ENCODE results near the gene CABP7. TPM values are rescaled to one million over a fixed set of nuclear protein-coding genes. Genes with fewer than 3 reads are reported as not detected.

Gene CABP7
- total RNA-seq, 6 donors from 2014 or later, result 0.15 to 0.44 TPM; not detected in 4

GRCh38 chr22:29695129-29695926 lies 24.5 kb upstream of the CABP7 start:
- DNase-seq, result peak in 1 of 2 donors; percentile 82
- no peak for TF ChIP-seq POLR2A (IDR thresholded peaks at IDR 0.05)
- TF ChIP-seq CTCF (IDR thresholded peaks at IDR 0.05), result no peak
- TF ChIP-seq EP300 (IDR thresholded peaks at IDR 0.05), result no peak
- no peak for TF ChIP-seq POLR2AphosphoS5 (IDR thresholded peaks at IDR 0.05)
- WGBS, 2 donors, result 92 to 96% methylated on average over 17 to 22 of the region's 33 CpGs
- Histone ChIP-seq H3K27me3 (no peaks in the 10 kb centered on the region), H3K9me3 (no peaks in the 10 kb centered on the region), H3K36me3 (peaks cover 0 to 57% (median 29%) of the 10 kb centered on the region in 4 donors), H3K4me3 (no peak overlapping the region), H3K4me1 (peaks cover 0 to under 1% (median 0%) of the 10 kb centered on the region in 4 donors), H3K27ac (no peak overlapping the region)
- no peak for ATAC-seq (ENCODE audit: low FRiP score in 2 of 2)

- TF ChIP-seq CTCF (IDR thresholded peaks at IDR 0.05), result no peak
- 82 to 85% methylated on average over 16 of the region's 16 CpGs for WGBS, 2 donors
- H3K4me1 ChIP-seq, result peaks cover 12 to 22% (median 17%) of the 10 kb centered on the region in 4 donors
- H3K36me3 ChIP-seq, result peaks cover 0 to 39% (median 22%) of the 10 kb centered on the region in 4 donors
- H3K9me3 ChIP-seq, result no peaks in the 10 kb centered on the region
- no peaks in the 10 kb centered on the region for H3K27me3 ChIP-seq
- no peak overlapping the region for H3K27ac ChIP-seq
- DNase-seq, result no peak
- no peak for ATAC-seq (ENCODE audit: low FRiP score in 2 of 2)
- H3K4me3 ChIP-seq, result no peak overlapping the region
Measured at GRCh38 chr22:29697853-29698598, 21.8 kb upstream of the CABP7 start.

- ATAC-seq (ENCODE audit: low FRiP score in 2 of 2) (no peak), DNase-seq (no peak)
- Histone ChIP-seq H3K36me3 (peaks cover 0 to 18% (median 12%) of the 10 kb centered on the region in 4 donors), H3K4me1 (peaks cover 17 to 42% (median 21%) of the 10 kb centered on the region in 4 donors), H3K9me3 (no peaks in the 10 kb centered on the region), H3K27me3 (no peaks in the 10 kb centered on the region), H3K27ac (no peak overlapping the region), H3K4me3 (no peak overlapping the region)
- 66 to 74% methylated on average over 12 to 16 of the region's 19 CpGs for WGBS, 2 donors
- TF ChIP-seq EP300 (IDR thresholded peaks at IDR 0.05) (no peak), CTCF (IDR thresholded peaks at IDR 0.05) (no peak), POLR2AphosphoS5 (IDR thresholded peaks at IDR 0.05) (no peak), POLR2A (IDR thresholded peaks at IDR 0.05) (no peak)
Measured at GRCh38 chr22:29700206-29700899, 19.4 kb upstream of the CABP7 start.

GRCh38 chr22:29700900-29701154 lies 19.0 kb upstream of the CABP7 start:
- DNase-seq (no peak), ATAC-seq (ENCODE audit: low FRiP score in 2 of 2) (no peak)
- H3K9me3 ChIP-seq, result no peaks in the 10 kb centered on the region
- no peaks in the 10 kb centered on the region for H3K27me3 ChIP-seq
- WGBS, 2 donors, result 56% methylated on average over 8 of the region's 9 CpGs; no CpG with 5 or more reads in 1 of the 2 donors
- H3K4me1 ChIP-seq, result peaks cover 17 to 42% (median 21%) of the 10 kb centered on the region in 4 donors
- H3K36me3 ChIP-seq, result peaks cover 0 to 13% (median 8%) of the 10 kb centered on the region in 4 donors
- no peak overlapping the region for H3K27ac ChIP-seq
- no peak overlapping the region for H3K4me3 ChIP-seq
- TF ChIP-seq CTCF (IDR thresholded peaks at IDR 0.05) (no peak), POLR2AphosphoS5 (IDR thresholded peaks at IDR 0.05) (no peak), POLR2A (IDR thresholded peaks at IDR 0.05) (no peak), EP300 (IDR thresholded peaks at IDR 0.05) (no peak)

Measured in upper lobe of left lung (tissue), 6 donors.